Spleen (tissue), 11 donors: ENCODE measurements around the gene MKX. TPM values are rescaled to one million over a fixed set of nuclear protein-coding genes. Genes with fewer than 3 reads are reported as not detected.

Experiments
- DNase-seq: peaks from one replicate; pipeline ENCODE4 v3.0.0-alpha.2; 2020
- H3K27ac ChIP-seq, 8 donors: fragments of 200-600 bp; sonication (generic) in 7 of 8; 1 replicate in 4 of 8; 2 replicates in 4 of 8; pipeline versions ENCODE4 v1.5.0 to v1.8.0; 2016 to 2021; ENCODE audit warnings: inconsistent platforms in 4 of 8, mild to moderate bottlenecking in 4 of 8, moderate library complexity in 1 of 8
- H3K27me3 ChIP-seq, 7 donors: fragments of 200-600 bp; sonication (generic) in 6 of 7; replicated peaks in 1 of 7; 1 replicate in 4 of 7; 2 replicates in 3 of 7; pipeline versions ENCODE4 v1.5.0 to v1.8.0; 2016 to 2021; ENCODE audit warnings: inconsistent platforms in 3 of 7, mild to moderate bottlenecking in 1 of 7
- H3K36me3 ChIP-seq, 6 donors: fragments of 200-600 bp; sonication (generic) in 5 of 6; 1 replicate in 4 of 6; 2 replicates in 2 of 6; pipeline versions ENCODE4 v1.5.0 to v1.8.0; 2016 to 2021; ENCODE audit warnings: inconsistent platforms in 2 of 6
- H3K4me1 ChIP-seq, 6 donors: fragments of 200-600 bp; sonication (generic) in 5 of 6; 1 replicate in 3 of 6; 2 replicates in 3 of 6; pipeline versions ENCODE4 v1.5.0 to v1.8.0; 2016 to 2021; ENCODE audit warnings: inconsistent platforms in 3 of 6
- H3K4me3 ChIP-seq, 8 donors: fragments of 200-600 bp; sonication (generic) in 7 of 8; 1 replicate in 4 of 8; 2 replicates in 4 of 8; pipeline versions ENCODE4 v1.5.0 to v1.8.0; 2016 to 2021; ENCODE audit warnings: inconsistent platforms in 4 of 8, mild to moderate bottlenecking in 4 of 8, moderate library complexity in 2 of 8
- H3K9me3 ChIP-seq, 8 donors: fragments of 200-600 bp; sonication (generic) in 7 of 8; 1 replicate in 4 of 8; 2 replicates in 4 of 8; pipeline versions ENCODE4 v1.5.0 to v1.8.0; 2016 to 2021; ENCODE audit warnings: inconsistent platforms in 4 of 8
- POLR2A ChIP-seq, 3 donors: fragments of 450-650 bp; IDR thresholded peaks; one replicate each; pipeline ENCODE4 v1.5.1; 2017; ENCODE audit warnings: antibody characterized with exemption in 3 of 3, mild to moderate bottlenecking in 1 of 3
- POLR2AphosphoS5 ChIP-seq, 3 donors: sonication (generic); formaldehyde crosslinking; IDR thresholded peaks; one replicate each; pipeline ENCODE4 v1.5.1; 2017; ENCODE audit warnings: antibody characterized with exemption in 3 of 3
- whole genome bisulfite sequencing, 5 donors: extraction: QIAGEN DNeasy Blood & Tissue Kit in 3 of 5; methylation state at CpG; one replicate each; pipeline versions ENCODE4 v1.1.5 to v1.1.7; 2013 to 2018; 5-methylcytosine and 5-hydroxymethylcytosine counted together
- intact Hi-C: fragments of 100-400 bp; cut with DNase I; formaldehyde crosslinking; loops from one replicate; pipeline ENCODE4 v1.15.0; 2023; ENCODE audit warnings: low total_unique reads
- polyA plus RNA-seq, 3 donors: library from polyadenylated mRNA; stranded (reverse); fragments of 200-250 nt; gene quantifications; one replicate each; pipeline ENCODE4 v1.2.1, GENCODE V29; 2013
- total RNA-seq, 7 donors: library from RNA; depleted of rRNA in 3 of 7; stranded (reverse); fragments of >200 nt in 3 of 7; fragmentation: NEBNext Ultra II Directional in 4 of 7; extraction: Animal tissue kit (Norgen Biotek cat#: 25700) in 4 of 7; gene quantifications; one replicate each; pipeline versions ENCODE4 v1.1.0 to v1.2.1, GENCODE V29; 2016 to 2021
- TF ChIP-seq, protein P1 (sequence below), 11 experiments: fragments of 200-600 bp in 7 of 11; fragments of 450-650 bp in 4 of 11; sonication (generic) in 4 of 11; IDR thresholded peaks in 8 of 11; conservative IDR thresholded peaks in 3 of 11; 1 replicate in 7 of 11; 2 replicates in 4 of 11; pipeline versions ENCODE4 v1.4.0 to v1.8.0; 2016 to 2021; ENCODE audit warnings: antibody characterized with exemption in 11 of 11, inconsistent platforms in 4 of 11, mild to moderate bottlenecking in 1 of 11
- donor health status: healthy with polysubstance abuse.
- donor health status: DM: no; HTN: no; CAD: no; lungs with moderate emphysema.
- donor health status: DM: no; HTN: no; CAD: no.
- donor health status: Bipolar disorder and iron deficiency.
- donor health status: healthy.
- donor health status: DM: no; HTN: no; CAD: no.
- donor health status: DM: yes; HTN: yes; CAD: no.

The MKX gene
- total and polyA plus RNA-seq, 10 donors = 0.07 to 0.34 (median 0.16) TPM; not detected in 3

DNA sequence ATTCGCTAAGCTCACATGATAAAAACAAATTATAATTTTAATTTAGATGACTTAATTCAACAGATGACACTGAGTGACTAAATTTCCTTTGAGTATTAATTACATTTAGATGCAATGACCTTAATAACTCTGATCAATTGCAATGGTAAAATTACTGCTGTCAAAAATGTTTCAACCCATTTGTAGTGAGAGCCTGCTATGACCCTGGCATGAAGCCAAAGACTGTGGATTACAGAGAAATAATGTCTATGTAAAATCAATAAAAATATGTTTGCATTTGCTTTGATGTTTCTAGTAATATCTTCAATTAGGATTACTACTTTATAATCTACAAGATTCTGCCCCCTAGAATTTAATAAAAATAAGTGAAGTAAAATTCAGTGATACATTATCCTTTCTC is 15.6 kb downstream of the MKX start:
- Histone ChIP-seq H3K4me3 (no peak overlapping the region), H3K4me1 (no peaks in the 10 kb centered on the region), H3K27me3 (peaks cover 0 to 10% (median 0%) of the 10 kb centered on the region in 7 donors), H3K9me3 (no peaks in the 10 kb centered on the region), H3K36me3 (no peaks in the 10 kb centered on the region), H3K27ac (no peak overlapping the region)
- no peak for TF ChIP-seq POLR2A (IDR thresholded peaks at IDR 0.05)
- TF ChIP-seq POLR2AphosphoS5 (IDR thresholded peaks at IDR 0.05) = no peak
- TF ChIP-seq, protein P1, sequence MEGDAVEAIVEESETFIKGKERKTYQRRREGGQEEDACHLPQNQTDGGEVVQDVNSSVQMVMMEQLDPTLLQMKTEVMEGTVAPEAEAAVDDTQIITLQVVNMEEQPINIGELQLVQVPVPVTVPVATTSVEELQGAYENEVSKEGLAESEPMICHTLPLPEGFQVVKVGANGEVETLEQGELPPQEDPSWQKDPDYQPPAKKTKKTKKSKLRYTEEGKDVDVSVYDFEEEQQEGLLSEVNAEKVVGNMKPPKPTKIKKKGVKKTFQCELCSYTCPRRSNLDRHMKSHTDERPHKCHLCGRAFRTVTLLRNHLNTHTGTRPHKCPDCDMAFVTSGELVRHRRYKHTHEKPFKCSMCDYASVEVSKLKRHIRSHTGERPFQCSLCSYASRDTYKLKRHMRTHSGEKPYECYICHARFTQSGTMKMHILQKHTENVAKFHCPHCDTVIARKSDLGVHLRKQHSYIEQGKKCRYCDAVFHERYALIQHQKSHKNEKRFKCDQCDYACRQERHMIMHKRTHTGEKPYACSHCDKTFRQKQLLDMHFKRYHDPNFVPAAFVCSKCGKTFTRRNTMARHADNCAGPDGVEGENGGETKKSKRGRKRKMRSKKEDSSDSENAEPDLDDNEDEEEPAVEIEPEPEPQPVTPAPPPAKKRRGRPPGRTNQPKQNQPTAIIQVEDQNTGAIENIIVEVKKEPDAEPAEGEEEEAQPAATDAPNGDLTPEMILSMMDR (IDR thresholded peaks at IDR 0.05 in 8 of 11, conservative IDR thresholded peaks at IDR 0.05 in 3 of 11) = no peak
- WGBS, 5 donors = 92 to 100% (median 98%) methylated on average over 1 of the region's 1 CpG
- DNase-seq = no peak
- intact Hi-C loops = no loop called here

DNA sequence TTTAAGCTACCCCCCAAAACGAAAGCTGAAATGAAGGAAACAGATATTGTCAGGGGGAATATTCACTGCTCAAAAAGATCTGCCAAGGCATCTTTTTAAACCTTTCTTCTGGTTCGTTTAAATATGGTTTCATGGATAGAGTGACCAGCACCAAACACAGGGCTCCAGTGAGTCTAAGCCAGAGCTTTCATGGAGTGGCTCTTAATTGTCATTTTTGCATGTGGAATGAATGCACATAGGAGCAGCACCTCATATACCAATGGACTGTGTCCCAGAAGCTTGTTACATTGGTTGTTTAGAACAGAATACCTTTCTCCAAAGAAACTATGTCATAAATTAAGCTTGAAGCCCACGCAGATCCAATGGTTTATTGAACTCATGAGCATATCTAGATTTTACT is 17.3 kb downstream of the MKX start:
- intact Hi-C loops = no loop called here

DNA sequence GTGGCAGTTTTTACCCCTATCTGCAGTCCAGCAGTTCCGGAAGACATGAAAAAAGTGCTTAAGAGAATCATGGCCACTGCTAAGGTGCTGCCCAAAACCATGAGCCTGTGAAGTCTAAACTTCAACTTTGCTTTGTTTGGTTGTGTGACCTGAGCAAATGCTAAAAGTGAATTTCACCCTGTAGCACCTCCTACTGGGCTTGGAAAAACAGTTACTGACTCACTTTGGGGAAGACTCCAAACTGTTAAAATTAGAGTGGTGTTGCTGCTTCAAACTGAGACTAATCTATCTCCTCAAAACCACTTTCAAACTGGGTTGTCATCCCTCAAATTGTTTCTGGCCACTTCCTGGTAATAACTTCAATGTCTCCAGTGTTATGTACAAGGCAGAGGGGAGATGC is 21.3 kb downstream of the MKX start:
- Histone ChIP-seq H3K27ac (no peak overlapping the region), H3K9me3 (no peaks in the 10 kb centered on the region), H3K36me3 (no peaks in the 10 kb centered on the region), H3K4me3 (no peak overlapping the region), H3K27me3 (peaks cover 0 to 2% (median 0%) of the 10 kb centered on the region in 7 donors), H3K4me1 (no peaks in the 10 kb centered on the region)
- TF ChIP-seq POLR2A (IDR thresholded peaks at IDR 0.05) (no peak), POLR2AphosphoS5 (IDR thresholded peaks at IDR 0.05) (no peak)
- TF ChIP-seq, protein P1 (IDR thresholded peaks at IDR 0.05 in 8 of 11, conservative IDR thresholded peaks at IDR 0.05 in 3 of 11) = no peak
- WGBS, 5 donors = 46 to 96% (median 86%) methylated on average over 1 of the region's 1 CpG
- DNase-seq = no peak
- intact Hi-C loops = no loop called here

More for the DNA sequence above, 17.3 kb downstream of the MKX start:
- TF ChIP-seq POLR2A (IDR thresholded peaks at IDR 0.05) (no peak), POLR2AphosphoS5 (IDR thresholded peaks at IDR 0.05) (no peak)
- TF ChIP-seq, protein P1 (IDR thresholded peaks at IDR 0.05 in 8 of 11, conservative IDR thresholded peaks at IDR 0.05 in 3 of 11) = no peak
- 59 to 83% (median 80%) methylated on average over 3 of the region's 3 CpGs for WGBS, 5 donors
- no peaks in the 10 kb centered on the region for H3K9me3 ChIP-seq
- peaks cover 0 to 8% (median 0%) of the 10 kb centered on the region in 7 donors for H3K27me3 ChIP-seq
- no peak overlapping the region for H3K27ac ChIP-seq
- H3K36me3 ChIP-seq = no peaks in the 10 kb centered on the region
- no peak for DNase-seq
- H3K4me1 ChIP-seq = no peaks in the 10 kb centered on the region
- H3K4me3 ChIP-seq = no peak overlapping the region

DNA sequence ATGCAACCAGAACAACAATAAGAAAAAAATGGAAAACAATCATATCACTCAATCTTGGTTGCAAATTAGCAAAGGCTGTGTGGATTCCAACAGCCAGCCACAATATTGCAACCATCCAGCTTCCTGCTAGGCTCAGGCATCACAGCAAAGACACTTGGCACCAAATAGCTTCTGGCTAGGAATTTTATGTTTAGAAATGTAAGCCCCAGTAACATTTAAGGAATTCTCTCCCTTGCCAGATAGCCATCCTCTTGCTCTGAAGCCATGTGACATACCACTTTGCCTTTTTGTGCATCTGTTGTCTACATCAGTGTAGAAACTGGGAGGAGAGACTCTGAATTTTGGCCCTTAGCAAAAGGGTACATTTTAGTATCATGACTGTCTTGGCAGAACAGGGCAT is 22.2 kb downstream of the MKX start:
- Histone ChIP-seq H3K9me3 (no peaks in the 10 kb centered on the region), H3K27me3 (peaks cover 0 to 9% (median 0%) of the 10 kb centered on the region in 7 donors), H3K4me3 (no peak overlapping the region), H3K4me1 (no peaks in the 10 kb centered on the region), H3K27ac (no peak overlapping the region), H3K36me3 (no peaks in the 10 kb centered on the region)
- no peak for DNase-seq
- TF ChIP-seq POLR2A (IDR thresholded peaks at IDR 0.05) (no peak), POLR2AphosphoS5 (IDR thresholded peaks at IDR 0.05) (no peak)
- TF ChIP-seq, protein P1 (IDR thresholded peaks at IDR 0.05 in 8 of 11, conservative IDR thresholded peaks at IDR 0.05 in 3 of 11) = no peak
- intact Hi-C loops = no loop called here
